GM19324 (cell line): ENCODE data around the gene MED13L.
"Not testable (repeated sequence)": the region's sequence is repeated elsewhere in the genome, so short reads cannot be mapped to it uniquely, and the experiment has no call there.

Experiments
- ATAC-seq: cut with Tn5 transposase; IDR thresholded peaks from one replicate; pipeline ENCODE4 v1.9.1; 2021; ENCODE audit warnings: mild to moderate bottlenecking, moderate library complexity; ENCODE audit not compliant: unreplicated experiment, low FRiP score

Gene MED13L

GRCh38 chr12:116249938-116250337, 27.6 kb downstream of the MED13L start:
- no peak for ATAC-seq

GRCh38 chr12:116248930-116249329, 28.6 kb downstream of the MED13L start:
- ATAC-seq = no peak

DNA sequence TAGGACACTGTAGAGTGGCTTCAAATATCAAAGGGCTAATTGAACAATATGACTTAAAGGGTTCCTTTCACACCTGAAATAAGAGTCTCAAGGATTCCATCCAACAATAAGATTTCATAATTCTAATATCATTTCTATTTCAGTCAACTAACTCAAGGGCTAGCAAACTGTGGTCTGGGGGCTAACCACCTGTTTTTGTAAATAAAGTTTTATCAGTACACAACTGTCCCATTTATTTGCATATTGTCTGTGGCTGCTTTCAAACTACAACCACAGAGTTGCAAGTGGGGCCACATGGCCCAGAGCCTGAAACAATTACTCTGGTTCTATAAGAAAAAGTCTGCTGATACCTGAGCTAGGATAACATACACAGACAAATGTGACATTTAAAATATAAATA, 29.1 kb downstream of the MED13L start:
- no peak for ATAC-seq

GRCh38 chr12:116247377-116247776, 30.1 kb downstream of the MED13L start:
- no peak for ATAC-seq

- no peak for ATAC-seq
These were observed 30.9 kb downstream of the MED13L start for GRCh38 chr12:116246490-116247179.

- ATAC-seq = no peak
These were observed 32.3 kb downstream of the MED13L start for GRCh38 chr12:116245189-116245588.

- no peak for ATAC-seq
These were observed 32.9 kb downstream of the MED13L start for GRCh38 chr12:116244474-116245090.

DNA sequence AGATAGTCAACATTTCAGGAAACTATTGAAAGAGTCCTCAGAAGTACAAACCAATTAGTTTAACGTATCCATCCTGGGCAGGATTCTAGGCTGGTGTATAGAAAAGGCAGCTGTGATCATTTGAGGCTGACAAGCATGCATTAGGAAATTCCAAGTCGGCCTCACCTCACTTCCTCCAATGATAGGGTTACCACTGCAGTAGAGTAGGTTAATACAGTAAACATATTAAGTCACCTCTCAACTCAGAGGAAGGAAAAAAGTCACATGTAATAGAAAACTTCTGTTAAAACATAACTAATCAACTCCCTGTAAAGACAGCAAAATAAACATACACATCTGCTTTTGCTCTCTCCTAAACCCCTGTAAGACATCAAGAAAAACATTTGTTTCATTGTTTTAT, 33.5 kb downstream of the MED13L start:
- no peak for ATAC-seq

- no peak for ATAC-seq
These were observed 34.8 kb downstream of the MED13L start for GRCh38 chr12:116242740-116243139.

DNA sequence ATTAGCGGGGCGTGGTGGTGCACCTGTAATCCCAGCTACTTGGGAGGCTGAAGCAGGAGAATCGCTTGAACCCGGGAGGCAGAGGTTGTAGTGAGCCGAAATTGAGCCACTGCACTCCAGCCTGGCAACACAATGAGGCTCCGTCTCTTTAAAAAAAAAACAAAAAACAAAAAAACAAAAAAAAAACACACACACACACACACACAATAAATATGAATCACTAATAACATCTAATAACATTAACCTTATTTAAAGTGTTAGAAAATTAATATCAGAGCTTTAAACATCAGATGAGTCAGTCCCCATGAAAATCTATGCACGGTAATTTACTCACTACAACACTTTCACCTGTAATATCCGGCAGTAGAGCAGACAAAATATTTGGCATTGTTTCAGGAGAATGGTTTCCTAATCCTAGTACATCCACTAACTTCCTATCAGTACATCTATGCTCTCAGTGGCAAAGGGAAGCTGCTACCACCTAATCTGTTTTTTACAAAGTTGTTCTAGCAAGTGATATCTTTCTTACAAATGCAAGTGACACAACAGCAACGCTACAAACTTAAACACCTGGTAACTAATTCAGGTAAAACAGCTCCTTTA, 36.2 kb downstream of the MED13L start:
- no peak for ATAC-seq

DNA sequence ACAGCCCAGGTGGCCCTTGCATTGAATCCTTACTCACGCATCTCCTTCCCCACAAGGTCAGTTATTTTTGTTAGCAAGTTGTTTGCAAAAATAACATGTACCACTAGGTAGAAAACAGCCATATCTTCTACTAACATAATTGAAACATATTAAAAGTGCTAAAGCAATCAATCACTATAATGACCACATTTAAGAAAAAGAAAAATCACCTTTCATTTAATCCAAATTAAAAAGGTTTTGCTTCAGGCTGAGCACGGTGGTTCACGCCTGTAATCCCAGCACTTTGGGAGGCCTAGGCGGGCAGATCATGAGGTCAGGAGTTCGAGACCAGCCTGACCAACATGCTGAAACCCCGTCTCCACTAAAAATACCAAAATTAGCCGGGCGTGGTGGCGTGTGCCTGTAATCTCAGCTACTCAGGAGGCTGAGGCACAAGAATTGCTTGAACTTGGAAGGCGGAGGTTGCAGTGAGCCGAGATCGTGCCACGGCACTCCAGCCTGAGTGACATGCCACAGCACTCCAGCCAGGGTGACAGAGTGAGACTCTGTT, 38.8 kb downstream of the MED13L start:
- ATAC-seq = not testable (repeated sequence)

DNA sequence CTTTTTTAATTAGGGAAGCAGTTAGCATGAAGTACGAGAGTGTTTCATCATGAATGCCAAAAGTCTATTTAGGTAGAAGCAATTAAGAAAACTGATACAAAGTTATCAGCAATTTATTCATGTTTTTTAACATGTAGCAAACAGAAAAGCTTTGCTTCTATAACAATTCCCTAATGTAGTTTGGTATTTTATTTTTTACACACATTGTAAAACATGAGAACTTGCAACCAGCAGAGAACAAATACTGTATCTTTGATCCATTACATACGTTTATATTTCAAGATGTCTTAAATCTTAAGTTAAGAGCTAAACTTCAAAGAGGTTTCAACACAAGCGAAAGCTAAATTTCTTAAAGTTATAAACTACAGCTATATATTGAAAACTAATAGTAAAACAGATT, 39.3 kb downstream of the MED13L start:
- ATAC-seq = no peak

- no peak for ATAC-seq
These were observed 40.5 kb downstream of the MED13L start for GRCh38 chr12:116236976-116237375.

DNA sequence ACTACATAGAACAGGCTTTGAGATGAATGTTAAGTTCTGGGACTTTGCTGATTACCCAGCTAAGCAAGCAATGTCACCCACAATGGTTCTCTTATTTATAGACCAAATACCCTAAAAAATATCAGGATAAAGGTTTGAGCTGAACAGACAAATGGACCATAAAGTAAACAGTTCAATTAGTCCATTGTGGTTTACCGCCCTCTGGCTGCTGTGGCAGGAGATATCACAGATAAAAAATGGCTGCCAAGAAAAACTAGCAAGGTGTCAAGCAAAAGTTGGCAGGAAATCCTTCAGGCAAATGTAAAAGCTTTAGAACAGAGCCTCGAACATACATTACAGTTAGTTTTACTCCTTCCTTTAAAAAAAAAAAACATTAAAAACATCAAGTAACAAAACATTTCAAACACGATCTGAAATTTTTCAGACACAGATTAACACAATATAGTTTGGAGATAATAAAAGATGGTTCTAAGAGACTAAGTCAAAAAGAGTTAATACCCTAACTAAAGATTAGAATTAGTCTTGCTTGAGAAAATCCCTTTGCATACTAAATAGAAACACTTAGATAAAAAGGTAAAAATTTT, 41.3 kb downstream of the MED13L start:
- no peak for ATAC-seq

- ATAC-seq = not testable (repeated sequence)
These were observed 43.3 kb downstream of the MED13L start for GRCh38 chr12:116234148-116234547.

DNA sequence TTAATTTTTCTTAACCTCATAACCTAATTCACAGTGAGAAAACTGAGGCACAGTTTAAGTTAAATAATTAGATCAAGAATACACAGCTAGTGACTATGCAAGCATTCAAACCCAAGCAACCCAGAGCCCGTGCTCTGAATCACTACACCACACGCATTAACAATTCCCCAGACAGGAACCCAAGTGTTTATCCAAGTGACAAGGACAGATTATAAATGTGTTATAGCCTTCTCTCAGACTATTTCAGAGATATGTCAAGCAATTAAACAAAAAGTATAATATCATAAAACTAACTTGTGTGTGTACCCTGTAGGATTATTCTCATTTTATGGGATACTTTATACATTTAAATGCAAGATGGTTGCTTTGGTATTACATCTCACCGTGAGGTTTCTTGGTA, 43.8 kb downstream of the MED13L start:
- no peak for ATAC-seq

GRCh38 chr12:116227811-116228210, 49.7 kb downstream of the MED13L start:
- no peak for ATAC-seq

DNA sequence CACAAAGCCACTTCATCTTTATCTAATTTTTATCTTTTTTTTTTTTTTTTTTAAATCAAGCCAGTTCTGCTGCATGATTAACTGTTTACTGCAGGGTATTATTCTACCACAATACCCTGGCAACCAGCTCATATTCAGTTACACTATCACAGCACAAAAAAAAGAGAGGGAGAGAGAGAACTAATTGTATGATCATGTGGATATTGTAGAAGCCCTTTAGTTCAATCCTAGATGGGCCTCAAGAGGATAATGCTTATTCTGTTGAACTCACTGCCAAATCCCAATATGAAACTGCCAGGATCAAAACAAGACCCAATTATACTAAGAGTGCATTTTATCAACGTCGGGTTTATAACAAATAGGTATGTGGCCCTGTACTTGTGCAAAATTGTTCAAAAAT, 51.5 kb downstream of the MED13L start:
- no peak for ATAC-seq

DNA sequence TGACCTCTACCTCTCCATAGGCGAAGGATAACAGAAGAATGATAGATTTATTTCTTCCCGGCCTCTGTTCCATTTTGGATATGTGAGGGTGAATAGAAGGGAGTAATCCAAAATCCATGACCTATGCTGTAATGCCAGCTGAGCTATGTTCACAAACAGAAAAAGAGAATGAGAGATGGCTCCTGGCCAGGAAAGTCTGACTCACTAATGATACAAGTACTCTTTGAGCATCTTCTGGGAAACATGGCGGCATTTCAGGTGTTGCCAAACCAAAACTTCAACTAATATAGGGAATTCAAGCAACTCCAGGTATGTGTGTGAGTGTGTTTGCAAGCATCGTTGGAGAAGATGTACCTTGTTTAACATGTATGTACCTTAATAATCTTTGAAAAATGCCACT, 55.1 kb downstream of the MED13L start:
- ATAC-seq = no peak

DNA sequence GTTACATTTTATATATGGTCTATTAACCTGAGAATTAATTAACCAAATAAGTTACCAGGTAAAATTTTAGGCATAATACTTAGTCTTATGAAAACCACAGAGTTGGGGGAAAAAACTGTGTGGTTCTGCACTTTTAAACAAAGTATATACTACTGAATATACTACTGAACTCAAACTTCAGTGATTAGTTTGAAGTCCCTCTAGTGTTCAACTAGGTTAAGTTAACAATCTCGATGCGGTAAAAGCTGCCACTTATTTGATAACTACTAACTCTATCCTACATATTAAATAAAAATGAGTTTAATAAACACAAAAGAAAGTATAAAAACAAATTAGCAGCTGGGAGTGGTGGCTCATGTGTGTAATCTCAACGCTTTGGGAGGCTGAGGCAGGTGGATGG, 56.7 kb downstream of the MED13L start:
- no peak for ATAC-seq

DNA sequence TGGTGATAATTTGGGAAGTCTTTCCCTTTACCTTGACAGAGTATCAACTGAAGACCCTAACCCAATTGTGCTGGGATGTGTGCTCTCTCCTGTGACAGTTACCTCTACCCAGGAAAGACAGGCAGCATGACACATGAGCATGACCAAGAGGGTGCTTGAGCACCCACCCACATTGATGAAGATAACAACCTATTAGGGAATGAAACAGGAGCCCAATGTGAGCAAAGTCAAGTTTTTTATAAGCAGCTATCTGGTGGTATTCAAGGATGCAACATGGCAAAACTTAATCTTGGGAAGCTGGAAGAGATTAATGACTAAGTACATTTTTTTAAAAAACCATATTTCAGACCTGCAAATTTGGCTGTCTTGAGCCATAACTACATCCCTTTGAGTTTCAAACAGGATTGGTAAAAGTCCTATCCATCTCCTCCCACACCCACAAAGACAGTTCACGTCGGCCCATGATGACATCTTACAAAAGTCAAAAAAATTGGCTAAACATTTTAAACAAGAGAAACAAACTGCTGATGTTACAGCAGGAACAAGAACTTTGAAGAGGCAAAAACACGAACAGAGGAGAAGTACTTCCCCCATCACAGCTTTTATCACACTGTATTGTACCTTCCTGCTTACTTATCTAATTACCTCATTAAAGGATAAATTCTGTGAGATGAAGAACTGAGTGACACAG, 60.3 kb downstream of the MED13L start:
- ATAC-seq = no peak
